Erythroblast (primary cell): ENCODE measurements around the gene BMPER.

Experiments
- GATA1 ChIP-seq: IDR thresholded peaks from 2 replicates; pipeline ENCODE4 v1.6.1; 2011; ENCODE audit warnings: low read depth, mild to moderate bottlenecking, control low read depth, low read length, moderate library complexity
- POLR2A ChIP-seq: IDR thresholded peaks from 2 replicates; pipeline ENCODE4 v1.6.1; 2011; ENCODE audit warnings: mild to moderate bottlenecking, low read length

- TF ChIP-seq POLR2A (no peak), GATA1 (no peak)
Measured at GRCh38 chr7:34104115-34104514, 198.8 kb downstream of the BMPER start.
